HepG2 (cell line): ENCODE data around the gene AFF2. TPM values are rescaled to one million over a fixed set of nuclear protein-coding genes. Genes with fewer than 3 reads are reported as not detected.

ENCODE experiments used
- ATAC-seq: fragments of 200-7000 bp; cut with Tn5 transposase; 3 replicates; pipeline ENCODE4 v1.9.1; 2020; ENCODE audit warnings: mild to moderate bottlenecking, moderate library complexity
- BruUV-seq: library from RNA; stranded (reverse); fragments of 400-500 nt; replicated peaks from 2 replicates; lab custom pipeline; 2021; lab: Mats Ljungman, UMichigan
- CTCF ChIA-PET: fragments of 300-600 bp; formaldehyde crosslinking; extraction: SDS; loops from one replicate; lab custom pipeline; 2021; ENCODE audit warnings: low total read pairs, inconsistent platforms, low intra/inter-chr PET ratio; lab: Yijun Ruan, JAX
- POLR2A ChIA-PET: fragments of 350-600 bp; sonication (Branson Sonifier 250); formaldehyde crosslinking; loops from one replicate; lab custom pipeline; 2020; ENCODE audit warnings: antibody characterized with exemption, inconsistent platforms; lab: Yijun Ruan, JAX
- DNase-seq: peaks from one replicate; pipeline ENCODE4 v3.0.0-alpha.2; 2015; ENCODE audit warnings: low spot score
- FAIRE-seq: peaks from 3 replicates; lab custom pipeline; 2011; peaks lifted over from hg19 to GRCh38; lab: Jason Lieb, UNC
- H2AFZ ChIP-seq: one replicate; pipeline ENCODE4 v1.6.1; 2011; ENCODE audit warnings: low read length, inconsistent platforms
- H3K27ac ChIP-seq: fragments of 300-600 bp; 3 replicates; pipeline ENCODE4 v1.8.0; 2011; ENCODE audit warnings: mixed run types, mild to moderate bottlenecking, mixed read lengths, low read length, inconsistent platforms; ENCODE audit not compliant: insufficient read depth; ENCODE audit errors: extremely low read length
- H3K27me3 ChIP-seq, 2 experiments: fragments of 200-600 bp in 1 of 2; 2 replicates in 1 of 2; 3 replicates in 1 of 2; pipeline versions ENCODE4 v1.6.0 to v1.8.0; 2011; ENCODE audit warnings: low read length in 2 of 2, mild to moderate bottlenecking in 2 of 2, moderate library complexity in 2 of 2, inconsistent platforms in 1 of 2; ENCODE audit not compliant: insufficient read depth in 2 of 2, control insufficient read depth in 1 of 2
- H3K36me3 ChIP-seq, 2 experiments: fragments of 200-600 bp in 1 of 2; replicated peaks in 1 of 2; 2 replicates in 1 of 2; 3 replicates in 1 of 2; pipeline versions ENCODE4 v1.5.1 to v1.8.0; 2011; ENCODE audit warnings: low read length in 2 of 2, inconsistent platforms in 1 of 2; ENCODE audit not compliant: insufficient read depth in 2 of 2, control insufficient read depth in 1 of 2
- H3K4me1 ChIP-seq: 2 replicates; pipeline ENCODE4 v1.5.1; 2012; ENCODE audit warnings: low read length, inconsistent platforms; ENCODE audit not compliant: insufficient read depth
- H3K4me2 ChIP-seq: 2 replicates; pipeline ENCODE4 v1.6.0; 2011; ENCODE audit warnings: low read depth, low read length, inconsistent platforms
- H3K4me3 ChIP-seq, 3 experiments: fragments of 200-600 bp in 1 of 3; sonication (generic), shearing (Covaris generic) in 1 of 3; replicated peaks in 1 of 3; 2 replicates each; pipeline ENCODE4 v1.5.1; 2011 to 2016; ENCODE audit warnings: low read length in 3 of 3, inconsistent platforms in 2 of 3, low read depth in 2 of 3, mild to moderate bottlenecking in 2 of 3, control low read depth in 1 of 3, mixed read lengths in 1 of 3; ENCODE audit not compliant: insufficient read depth in 1 of 3
- H3K79me2 ChIP-seq: one replicate; pipeline ENCODE4 v1.6.1; 2011; ENCODE audit warnings: low read length, inconsistent platforms; ENCODE audit not compliant: insufficient read depth
- H3K9ac ChIP-seq: 2 replicates; pipeline ENCODE4 v1.6.0; 2011; ENCODE audit warnings: mild to moderate bottlenecking, low read depth, low read length, inconsistent platforms; ENCODE audit not compliant: insufficient read depth
- H3K9me3 ChIP-seq: 2 replicates; pipeline ENCODE4 v1.5.1; 2012; ENCODE audit warnings: mild to moderate bottlenecking, low read length
- H4K20me1 ChIP-seq: 2 replicates; pipeline ENCODE4 v1.6.0; 2011; ENCODE audit warnings: inconsistent platforms, mild to moderate bottlenecking, low read length, moderate library complexity; ENCODE audit not compliant: insufficient read depth
- CERS6 ChIP-seq: sonication (generic); formaldehyde crosslinking; IDR thresholded peaks from 2 replicates; pipeline ENCODE4 v1.5.0; 2020; ENCODE audit warnings: missing genetic modification reagents
- KMT2A ChIP-seq: sonication (generic); formaldehyde crosslinking; IDR thresholded peaks from 2 replicates; pipeline ENCODE4 v1.4.0; 2020; ENCODE audit warnings: missing genetic modification reagents
- KMT2B ChIP-seq: IDR thresholded peaks from 2 replicates; pipeline ENCODE4 v1.6.1; 2016; ENCODE audit warnings: missing genetic modification reagents, missing compliant biosample characterization
- MAZ ChIP-seq, 2 experiments: sonication (generic) in 1 of 2; formaldehyde crosslinking in 1 of 2; IDR thresholded peaks; 2 replicates each; pipeline versions ENCODE4 v1.5.0 to v1.6.1; 2012 to 2020; ENCODE audit warnings: low read depth in 2 of 2, mild to moderate bottlenecking in 2 of 2, borderline replicate concordance in 1 of 2, improper control_type of control experiment in 1 of 2, low read length in 1 of 2, missing genetic modification reagents in 1 of 2, moderate library complexity in 1 of 2
- PBX3 ChIP-seq: sonication (generic); formaldehyde crosslinking; IDR thresholded peaks from 2 replicates; pipeline ENCODE4 v1.8.1; 2023; ENCODE audit warnings: missing genetic modification reagents, inconsistent platforms, borderline replicate concordance
- REXO4 ChIP-seq: sonication (generic); formaldehyde crosslinking; IDR thresholded peaks from 2 replicates; pipeline ENCODE4 v1.8.0; 2022; ENCODE audit warnings: missing genetic modification reagents, mild to moderate bottlenecking, borderline replicate concordance
- SATB2 ChIP-seq: sonication (generic); formaldehyde crosslinking; IDR thresholded peaks from 2 replicates; pipeline ENCODE4 v1.5.0; 2020; ENCODE audit warnings: missing genetic modification reagents
- TMF1 ChIP-seq: sonication (generic); formaldehyde crosslinking; IDR thresholded peaks from 2 replicates; pipeline ENCODE4 v1.8.1; 2022; ENCODE audit warnings: low read depth, missing genetic modification reagents
- ZNF577 ChIP-seq: sonication (generic); formaldehyde crosslinking; IDR thresholded peaks from 2 replicates; pipeline ENCODE4 v1.4.0; 2020; ENCODE audit warnings: mild to moderate bottlenecking, low read depth, missing genetic modification reagents, borderline replicate concordance
- ZNF674 ChIP-seq: sonication (generic); formaldehyde crosslinking; IDR thresholded peaks from 2 replicates; pipeline ENCODE4 v1.5.0; 2020; ENCODE audit warnings: low read depth, mild to moderate bottlenecking, missing genetic modification reagents
- ZNF776 ChIP-seq: sonication (generic); formaldehyde crosslinking; IDR thresholded peaks from 2 replicates; pipeline ENCODE4 v1.4.0; 2020; ENCODE audit warnings: mild to moderate bottlenecking, missing genetic modification reagents
- ZNF777 ChIP-seq: sonication (generic); formaldehyde crosslinking; IDR thresholded peaks from 2 replicates; pipeline ENCODE4 v1.4.0; 2020; ENCODE audit warnings: missing genetic modification reagents
- WGBS: methylation state at CpG from one replicate; pipeline ENCODE4 v1.1.6; 2017; ENCODE audit warnings: low lambda C conversion rate; 5-methylcytosine and 5-hydroxymethylcytosine counted together
- in situ Hi-C: cut with HindIII; loops from 2 replicates; pipeline ENCODE4 v1.10.0; 2017; ENCODE audit warnings: low pct_unique_long_range_greater_than_20kb; ENCODE audit not compliant: extremely low pct_ligation_motif_present
- intact Hi-C: fragments of 100-400 bp; cut with micrococcal nuclease; formaldehyde crosslinking; loops from one replicate; pipeline ENCODE4 v1.10.0; 2022; ENCODE audit not compliant: unreplicated experiment
- polyA plus RNA-seq, 8 experiments: library from polyadenylated mRNA; depleted of rRNA in 3 of 8; stranded (reverse) in 7 of 8; unstranded in 1 of 8; fragments of >200 nt; fragmentation: Illumina TruSeq in 4 of 8; extraction: Trizol in 4 of 8; gene quantifications; 2 replicates each; pipeline versions ENCODE4 v1.2.1 to v1.2.3, GENCODE V29; 2011 to 2016; ENCODE audit warnings: low read depth in 4 of 8, missing spikeins in 1 of 8, mixed read lengths in 1 of 8; ENCODE audit not compliant: insufficient read depth in 1 of 8
- total RNA-seq, 5 experiments: library from RNA; depleted of rRNA; stranded (reverse); fragments of >200 nt; fragmentation: Illumina TruSeq; extraction: Trizol; gene quantifications; 2 replicates each; pipeline ENCODE4 v1.2.3, GENCODE V29; 2016; ENCODE audit warnings: low read depth in 1 of 5
- TF ChIP-seq, protein P1 (sequence below): sonication (generic); formaldehyde crosslinking; IDR thresholded peaks from 2 replicates; pipeline ENCODE4 v1.5.0; 2020; ENCODE audit warnings: mild to moderate bottlenecking, missing genetic modification reagents

AFF2 gene
- total and polyA plus RNA-seq, 2 of the 13 experiments (the other 11 are each of a cell fraction or from before 2014, with no cell fraction given) = not detected

DNA sequence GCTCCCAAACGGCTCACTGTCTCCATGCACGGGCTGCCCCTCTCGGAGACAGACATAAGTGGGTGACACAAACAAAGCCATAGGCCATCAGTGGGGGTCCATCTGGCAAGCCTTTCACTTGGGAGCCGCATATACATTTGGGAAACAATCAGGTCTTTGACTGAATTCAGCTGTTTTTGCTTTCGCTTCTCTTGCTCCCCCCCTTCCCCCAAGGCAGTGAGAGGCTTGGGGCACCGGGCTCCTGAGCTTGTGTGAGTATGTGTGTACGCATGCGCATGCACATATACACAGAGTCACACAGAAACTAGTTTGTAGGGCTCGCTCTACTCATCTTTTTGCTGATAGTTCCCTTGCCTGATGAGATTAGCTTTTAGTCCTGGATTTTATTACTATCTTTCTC, 284.4 kb downstream of the AFF2 start:
- Histone ChIP-seq H3K27ac (no peak overlapping the region), H3K27me3 (no peaks in the 10 kb centered on the region), H3K4me3 (no peak overlapping the region), H2AFZ (no peak overlapping the region), H3K9me3 (no peaks in the 10 kb centered on the region), H3K36me3 (no peaks in the 10 kb centered on the region), H4K20me1 (no peaks in the 10 kb centered on the region), H3K9ac (no peak overlapping the region), H3K4me1 (no peaks in the 10 kb centered on the region), H3K4me2 (no peak overlapping the region), H3K79me2 (no peaks in the 10 kb centered on the region)
- FAIRE-seq = no peak
- in situ Hi-C loops (no loop called here), intact Hi-C loops (no loop called here)
- 40% methylated on average over 1 of the region's 9 CpGs for WGBS
- CTCF ChIA-PET = no interaction called here
- no TSS peak for BruUV-seq
- POLR2A ChIA-PET = no interaction called here
- DNase-seq = no peak
- TF ChIP-seq ZNF776 (CRISPR knock-in tag) (no peak), MAZ (IDR thresholded peaks at IDR 0.05; ENCODE audit: borderline replicate concordance, low read depth, low read length) (no peak), MAZ (CRISPR knock-in tag; IDR thresholded peaks at IDR 0.05; ENCODE audit: low read depth) (no peak), KMT2A (CRISPR knock-in tag) (no peak), KMT2B (CRISPR knock-in tag) (no peak), CERS6 (CRISPR knock-in tag) (no peak), ZNF674 (CRISPR knock-in tag) (no peak), ZNF577 (no peak), SATB2 (CRISPR knock-in tag) (no peak), PBX3 (CRISPR knock-in tag) (no peak), ZNF777 (CRISPR knock-in tag) (no peak), TMF1 (CRISPR knock-in tag) (no peak), REXO4 (CRISPR knock-in tag) (no peak)
- TF ChIP-seq, protein P1, sequence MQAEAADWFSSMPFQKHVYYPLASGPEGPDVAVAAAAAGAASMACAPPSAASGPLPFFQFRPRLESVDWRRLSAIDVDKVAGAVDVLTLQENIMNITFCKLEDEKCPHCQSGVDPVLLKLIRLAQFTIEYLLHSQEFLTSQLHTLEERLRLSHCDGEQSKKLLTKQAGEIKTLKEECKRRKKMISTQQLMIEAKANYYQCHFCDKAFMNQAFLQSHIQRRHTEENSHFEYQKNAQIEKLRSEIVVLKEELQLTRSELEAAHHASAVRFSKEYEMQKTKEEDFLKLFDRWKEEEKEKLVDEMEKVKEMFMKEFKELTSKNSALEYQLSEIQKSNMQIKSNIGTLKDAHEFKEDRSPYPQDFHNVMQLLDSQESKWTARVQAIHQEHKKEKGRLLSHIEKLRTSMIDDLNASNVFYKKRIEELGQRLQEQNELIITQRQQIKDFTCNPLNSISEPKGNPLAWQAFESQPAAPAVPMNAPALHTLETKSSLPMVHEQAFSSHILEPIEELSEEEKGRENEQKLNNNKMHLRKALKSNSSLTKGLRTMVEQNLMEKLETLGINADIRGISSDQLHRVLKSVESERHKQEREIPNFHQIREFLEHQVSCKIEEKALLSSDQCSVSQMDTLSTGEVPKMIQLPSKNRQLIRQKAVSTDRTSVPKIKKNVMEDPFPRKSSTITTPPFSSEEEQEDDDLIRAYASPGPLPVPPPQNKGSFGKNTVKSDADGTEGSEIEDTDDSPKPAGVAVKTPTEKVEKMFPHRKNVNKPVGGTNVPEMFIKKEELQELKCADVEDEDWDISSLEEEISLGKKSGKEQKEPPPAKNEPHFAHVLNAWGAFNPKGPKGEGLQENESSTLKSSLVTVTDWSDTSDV = no peak
- no peak for ATAC-seq
